HTR-8/SVneo (cell line): ENCODE measurements around the gene HSP90AB1.

ENCODE experiments used
- DNase-seq: peaks from one replicate; pipeline ENCODE4 v3.0.0; 2011; ENCODE audit warnings: low spot score, mixed read lengths; ENCODE audit not compliant: insufficient read length
- FAIRE-seq: peaks from 2 replicates; lab custom pipeline; 2011; peaks lifted over from hg19 to GRCh38; lab: Jason Lieb, UNC

HSP90AB1 gene

DNA sequence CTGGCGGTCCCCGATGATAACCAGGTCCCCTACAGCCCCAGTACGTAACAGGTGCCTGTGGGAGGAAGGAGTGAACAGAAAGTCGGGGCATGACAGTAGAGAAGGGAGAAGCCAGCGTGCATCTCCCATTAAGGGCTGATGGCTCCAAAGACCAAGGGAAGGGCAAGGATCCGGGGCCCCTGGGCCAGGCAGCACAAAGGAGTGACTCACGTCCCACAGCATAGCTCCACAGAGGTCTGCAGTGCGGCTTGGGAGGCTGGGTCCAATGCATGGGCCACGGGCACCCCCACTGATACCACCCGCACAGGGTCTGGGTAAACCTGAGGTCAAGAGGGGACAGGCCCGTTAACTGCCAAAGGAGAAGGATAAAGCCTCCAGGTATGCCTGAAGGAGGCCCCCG, 56.0 kb downstream of the HSP90AB1 start:
- DNase-seq (no peak), FAIRE-seq (no peak)
